Right hindlimb (tissue), 1 donor: Measurements from ENCODE around the gene TNFAIP2.

ENCODE experiments used
- DNase-seq: peaks from one replicate; pipeline ENCODE4 v3.0.0-alpha.2; 2018

Gene TNFAIP2

DNA sequence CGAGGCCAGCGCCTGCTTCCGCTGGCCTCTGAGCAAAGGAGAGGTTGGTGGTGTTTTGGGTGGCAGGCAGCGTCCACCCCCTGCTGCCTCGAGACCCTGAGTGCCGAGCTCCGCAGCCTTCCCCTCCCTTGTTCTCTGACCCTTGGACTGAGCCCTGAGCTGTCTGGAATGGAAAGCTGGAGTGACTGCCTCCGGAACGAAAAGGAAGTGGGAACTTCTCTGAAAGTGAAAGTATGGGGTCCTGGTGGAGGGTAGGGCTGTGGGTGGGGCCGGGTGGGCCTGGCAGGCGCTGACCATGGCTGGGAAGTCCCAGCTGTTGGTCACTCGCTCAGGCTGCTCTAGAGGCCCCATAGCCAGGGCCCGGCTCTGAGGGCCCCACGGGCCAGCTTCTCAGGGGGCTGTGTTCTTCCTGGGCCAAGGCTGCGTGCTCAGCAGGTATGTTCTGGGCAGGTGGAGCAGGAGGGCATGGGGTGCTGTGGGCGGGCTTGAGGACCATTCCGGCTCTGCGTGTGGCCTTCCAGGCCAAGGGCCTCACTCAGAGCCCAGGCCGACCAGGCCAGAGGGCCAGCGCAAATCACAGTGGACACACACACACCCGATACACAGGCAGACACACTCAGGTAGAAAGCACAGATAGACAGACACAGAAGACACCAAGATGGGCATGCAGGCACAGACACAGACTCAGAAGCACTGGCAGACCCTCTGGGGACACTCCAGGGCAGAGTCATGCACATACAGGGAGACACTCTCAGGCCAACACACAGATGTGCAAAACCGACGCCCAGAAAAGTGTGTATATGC, 28.7 kb upstream of the TNFAIP2 start, which contains the start of gene EXOC3L4:
Gene EXOC3L4, plus strand, starts transcription at position 320 of the 804 bp plus-strand sequence. CDS start 5,495 bp downstream, outside the sequence.
- no peak for DNase-seq

DNA sequence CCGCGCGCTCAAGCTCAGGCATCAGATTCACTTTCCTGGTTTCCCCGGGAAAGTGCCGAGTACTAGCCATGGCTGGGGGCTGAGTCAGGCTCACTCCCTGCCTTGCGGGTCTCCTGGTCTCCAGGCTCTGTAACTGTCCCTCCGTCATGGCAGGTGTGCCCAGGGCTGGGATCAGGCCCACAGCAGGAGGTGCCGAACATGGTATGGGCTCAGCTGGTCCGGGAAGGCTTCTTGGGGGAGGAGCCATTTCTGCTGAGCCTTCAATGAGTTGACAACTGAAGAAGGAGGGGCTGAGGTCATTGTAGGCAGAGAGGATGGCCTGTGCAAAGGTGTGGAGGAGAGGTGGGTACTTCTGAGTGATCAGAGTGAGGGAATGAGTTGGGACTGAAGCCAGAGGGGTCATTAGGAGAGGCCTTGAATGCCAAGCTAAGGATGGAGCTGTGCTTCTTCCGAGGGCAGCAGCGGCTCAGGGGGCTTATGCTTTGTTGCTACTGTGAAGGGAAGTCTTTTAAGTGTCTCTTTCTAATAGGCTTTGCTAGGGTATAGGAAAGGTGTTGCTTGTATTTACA, 28.0 kb upstream of the TNFAIP2 start:
- DNase-seq, result no peak

DNA sequence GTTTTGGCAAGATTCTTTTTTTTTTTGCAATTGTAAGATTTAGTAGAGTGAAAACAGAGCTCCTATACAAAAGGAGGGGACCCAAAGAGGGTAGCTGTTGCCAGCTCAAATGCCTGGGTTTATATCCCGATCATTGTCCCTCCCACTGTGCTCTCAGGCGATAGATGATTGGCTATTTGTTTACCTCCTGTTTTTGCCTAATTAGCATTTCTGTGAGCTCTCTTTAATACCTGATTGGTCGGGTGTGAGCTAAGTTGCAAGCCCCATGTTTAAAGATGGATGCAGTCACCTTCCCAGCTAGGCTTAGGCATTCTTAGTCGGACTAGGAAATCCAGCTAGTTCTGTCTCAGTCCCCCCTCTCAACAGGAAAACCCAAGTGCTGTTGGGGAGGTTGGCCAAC, 26.9 kb upstream of the TNFAIP2 start:
- no peak for DNase-seq

DNA sequence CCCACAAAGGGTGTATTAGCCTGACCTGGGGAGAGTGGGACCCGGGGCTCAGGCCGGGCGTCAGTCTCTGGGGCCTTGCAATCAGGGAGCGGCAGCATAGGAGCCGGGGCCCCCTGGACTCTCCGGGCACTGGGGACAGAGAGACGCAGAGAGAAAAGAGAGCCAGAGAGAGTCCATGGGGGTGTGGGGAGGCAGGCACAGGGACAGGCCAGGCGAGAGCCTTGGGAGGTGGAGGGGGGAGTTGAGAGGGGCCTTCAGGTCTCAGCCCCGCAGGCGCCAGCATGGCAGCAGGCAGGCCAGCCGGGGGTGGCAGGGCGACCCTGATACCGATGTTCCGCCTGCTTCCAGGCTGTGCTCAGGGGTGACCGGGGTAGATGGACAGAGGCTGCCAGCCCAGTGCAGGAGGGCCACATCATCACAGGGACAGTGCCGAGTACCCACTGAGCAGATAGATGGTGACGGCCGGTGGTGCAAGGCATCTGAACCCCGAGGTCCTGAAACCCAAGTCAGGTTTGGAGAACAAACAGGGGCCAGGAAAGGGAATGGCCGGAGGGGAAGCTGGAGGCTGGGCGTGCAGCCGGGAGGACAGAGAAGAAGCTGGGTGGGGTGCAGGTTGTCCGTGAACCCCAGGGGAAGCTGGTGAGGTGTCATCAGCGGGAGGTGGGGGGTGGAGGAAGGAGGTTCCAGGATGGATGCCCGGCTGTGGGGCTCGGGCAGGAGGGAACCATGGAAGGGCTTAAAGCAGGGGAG, 25.8 kb upstream of the TNFAIP2 start:
- no peak for DNase-seq

DNA sequence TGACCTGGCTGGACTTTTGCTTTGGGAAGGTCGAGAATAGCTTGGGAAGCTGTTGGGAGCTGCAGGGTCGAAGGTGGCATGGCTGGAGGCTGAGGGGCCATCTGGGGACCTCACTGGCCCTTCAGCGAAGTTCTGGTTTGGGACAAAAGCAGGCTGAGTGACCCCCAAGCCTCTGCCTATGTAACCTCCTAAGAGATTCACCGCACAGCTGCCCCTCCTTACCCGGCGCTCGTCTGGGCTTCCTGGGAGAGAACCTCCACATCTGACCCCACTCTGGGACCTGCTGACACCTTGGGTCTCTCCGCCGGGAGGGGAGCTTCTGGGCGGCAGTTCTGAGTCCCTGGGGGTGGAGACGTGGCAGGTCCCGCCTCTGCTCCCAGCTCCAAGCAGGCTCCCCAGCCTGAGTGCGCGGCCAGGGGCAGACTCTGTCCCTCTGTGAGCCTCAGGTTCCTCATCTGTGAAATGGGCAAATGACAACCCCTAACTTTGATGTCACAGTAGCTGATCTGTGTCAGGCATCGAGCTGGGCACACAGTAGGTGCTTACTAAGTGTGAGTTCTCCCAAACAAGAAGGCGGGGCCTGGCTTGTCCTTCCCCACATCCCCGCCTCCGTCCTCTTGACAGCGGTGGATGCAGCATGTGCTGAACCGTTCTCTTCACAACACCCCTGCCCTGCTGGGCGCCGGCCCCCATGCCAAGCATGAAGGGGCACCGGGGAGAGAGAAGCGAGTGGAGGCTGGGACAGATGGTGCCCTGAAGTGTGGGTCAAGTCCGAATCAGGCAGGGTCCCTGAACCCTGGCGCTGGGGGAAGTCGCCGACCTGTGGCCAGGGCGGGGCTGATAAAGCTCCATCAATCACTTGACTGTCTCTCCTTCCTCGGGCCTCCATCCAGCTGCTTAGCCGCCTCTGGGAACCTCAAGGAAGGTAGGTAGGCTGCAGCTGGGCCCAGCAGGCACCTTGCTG, 25.0 kb upstream of the TNFAIP2 start:
- no peak for DNase-seq

DNA sequence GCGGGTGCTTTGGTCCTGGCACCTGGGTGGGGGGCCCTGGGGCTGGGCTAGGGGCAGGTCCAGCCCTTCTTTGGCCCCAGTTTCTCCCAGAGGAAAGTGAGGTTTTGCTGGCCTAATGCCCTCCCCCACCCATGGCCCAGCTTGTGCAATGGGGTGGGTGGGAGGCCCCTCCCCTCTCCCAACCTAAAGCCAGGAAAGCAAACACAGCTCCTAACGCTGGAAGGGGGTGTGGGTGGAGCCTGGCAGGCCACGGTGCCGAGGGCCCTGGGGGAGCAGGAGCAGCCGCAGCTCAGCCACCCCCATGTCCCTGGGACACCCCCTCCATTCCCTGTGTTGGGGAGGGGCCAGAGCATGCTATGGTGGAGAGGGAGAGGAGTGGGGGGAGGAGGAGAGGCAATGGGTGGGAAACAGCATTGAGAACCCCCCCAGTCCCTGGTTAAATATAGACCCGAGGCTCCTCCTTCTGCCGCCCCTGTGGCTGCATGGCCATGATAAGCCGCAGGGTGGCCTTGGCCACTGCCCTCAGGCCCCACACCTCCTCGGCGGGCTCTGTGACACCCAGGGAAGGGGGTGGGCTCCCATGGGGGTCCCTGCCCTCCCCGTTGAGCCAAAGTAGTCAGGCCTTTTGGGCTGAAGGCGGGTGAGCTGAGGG, 24.1 kb upstream of the TNFAIP2 start:
- DNase-seq, result no peak

DNA sequence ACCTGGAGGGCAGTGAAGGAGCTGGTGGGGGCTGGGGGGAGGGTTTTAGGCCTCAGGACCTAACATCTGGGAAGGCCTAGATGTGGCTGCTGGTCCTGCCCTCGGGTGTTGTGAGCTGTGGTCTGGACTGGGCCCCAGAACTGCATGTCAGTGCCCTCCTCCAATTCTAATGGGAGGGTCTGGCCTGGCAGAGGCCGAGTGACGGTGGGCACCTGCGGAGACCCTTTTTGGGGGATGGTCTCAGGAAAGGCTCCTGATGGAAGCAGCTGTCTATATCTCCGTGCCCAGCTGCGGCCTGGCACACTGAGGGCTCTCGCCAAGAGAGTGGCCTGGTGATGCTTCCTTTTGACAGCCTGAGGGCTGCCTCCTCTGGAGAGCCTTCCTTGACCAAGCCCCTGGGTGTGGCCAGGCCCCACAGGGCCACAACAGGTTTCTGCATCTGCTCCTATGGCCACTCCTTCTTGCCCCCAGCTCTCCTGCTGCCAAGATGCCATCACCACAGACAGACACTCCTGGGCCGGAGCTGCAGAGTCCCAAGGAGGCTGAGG, 23.5 kb upstream of the TNFAIP2 start:
- DNase-seq, result no peak

DNA sequence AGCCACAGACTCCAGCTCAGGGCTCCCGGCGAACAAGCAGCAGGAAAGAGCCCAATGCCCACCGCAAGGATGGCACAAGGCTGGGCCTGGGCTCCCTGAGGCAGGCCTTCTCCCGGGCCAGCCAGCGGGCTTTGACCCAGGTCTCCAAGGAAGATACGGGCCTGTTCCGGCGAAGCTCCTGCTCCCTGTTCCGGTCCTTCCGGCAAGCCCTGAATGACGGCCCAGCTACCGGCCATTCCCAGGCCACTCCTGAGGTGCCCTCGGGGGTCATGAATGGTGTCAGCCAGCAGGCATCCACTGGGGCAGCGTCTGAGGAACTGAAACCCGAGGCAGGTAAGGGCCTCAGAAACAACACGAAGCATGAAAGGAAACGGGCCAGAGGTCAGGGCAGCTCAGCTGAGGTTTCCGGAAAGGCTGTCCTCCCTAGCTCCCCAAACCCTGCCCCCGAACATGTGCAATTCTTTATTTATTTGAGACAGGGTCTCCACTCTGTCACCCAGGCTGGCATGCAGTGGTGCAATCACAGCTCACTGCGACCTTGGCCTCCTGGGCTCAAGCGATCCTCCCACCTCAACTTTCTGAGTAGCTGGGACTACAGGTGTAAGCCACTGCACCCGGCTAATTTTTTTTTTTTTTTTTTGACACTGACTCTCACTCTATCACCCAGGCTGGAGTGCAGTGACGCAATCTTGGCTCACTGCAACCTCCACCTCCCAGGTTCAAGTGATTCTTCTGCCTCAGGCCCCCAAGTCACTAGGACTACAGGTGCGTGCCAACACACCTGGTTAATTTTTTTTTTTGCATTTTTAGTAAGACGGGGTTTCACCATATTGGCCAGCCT, 22.8 kb upstream of the TNFAIP2 start:
- no peak for DNase-seq

DNA sequence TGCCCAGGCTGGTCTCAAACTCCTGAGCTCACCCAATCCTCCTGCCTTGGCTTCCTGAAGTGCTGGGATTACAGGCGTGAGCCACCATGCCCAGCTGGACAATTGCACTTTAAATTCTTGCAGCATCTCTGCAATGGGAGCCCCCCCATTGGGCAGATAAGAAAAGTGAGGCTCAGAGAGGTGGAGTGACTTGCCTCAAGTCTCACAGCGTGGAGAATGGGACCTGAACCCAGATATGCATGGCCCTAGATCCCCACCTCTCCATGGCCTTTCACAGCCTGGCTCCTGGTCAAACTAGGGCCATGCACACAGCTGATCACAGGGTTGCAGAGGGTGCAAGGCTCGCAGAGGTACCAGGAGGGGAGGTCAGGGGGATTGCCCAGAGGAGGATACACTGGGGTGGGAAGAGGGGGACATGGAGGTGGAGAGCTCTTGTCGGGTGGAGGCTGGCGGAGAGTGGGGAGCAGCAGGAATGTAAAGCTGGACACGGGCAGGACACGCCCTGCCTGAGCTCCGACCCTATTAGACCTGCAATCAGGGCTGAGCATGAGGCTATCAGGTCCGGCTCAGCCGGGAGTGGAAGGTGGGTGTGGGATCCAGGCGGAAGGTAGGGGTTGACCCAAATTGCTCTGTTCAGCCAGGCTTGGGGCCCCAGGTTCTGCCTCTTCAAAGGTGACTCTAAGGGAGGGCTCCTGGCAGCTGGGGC, 21.9 kb upstream of the TNFAIP2 start:
- DNase-seq, result no peak

DNA sequence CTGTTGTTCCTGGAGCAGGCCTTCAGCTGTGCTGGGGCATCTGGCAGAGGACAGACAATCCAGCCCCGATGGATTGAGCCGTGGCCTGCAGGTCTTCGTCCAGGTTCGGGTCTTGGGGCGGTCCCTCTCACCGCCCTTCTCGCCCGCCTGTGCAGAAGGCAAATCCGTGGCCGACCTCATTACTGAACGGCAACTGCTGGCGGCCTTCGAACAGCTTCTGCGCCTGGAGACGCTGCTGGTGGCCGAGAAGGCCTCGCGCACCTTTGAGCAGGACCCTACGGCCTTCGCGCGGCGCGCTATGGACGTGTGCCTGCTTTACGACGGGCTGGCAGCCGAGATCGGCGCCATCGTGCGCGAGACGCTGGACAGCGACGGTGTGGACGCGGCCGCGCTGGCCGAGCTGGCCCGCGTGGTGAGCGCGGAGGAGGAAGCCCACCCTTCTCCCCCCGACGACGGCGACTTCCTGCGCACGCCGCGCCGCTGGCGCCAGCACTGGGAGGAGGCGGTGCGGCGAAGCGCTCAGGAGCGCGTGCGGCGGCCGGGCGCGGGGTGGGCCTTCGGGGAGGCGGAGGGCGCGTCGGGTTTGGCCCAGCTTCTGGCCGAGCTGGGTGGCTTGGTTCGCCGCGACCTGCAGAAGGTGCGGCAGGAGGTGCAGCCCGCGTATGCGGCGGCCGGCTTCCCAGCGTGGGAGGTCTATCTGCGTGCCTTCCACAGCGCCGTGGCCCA, 21.1 kb upstream of the TNFAIP2 start:
- DNase-seq, result no peak

DNA sequence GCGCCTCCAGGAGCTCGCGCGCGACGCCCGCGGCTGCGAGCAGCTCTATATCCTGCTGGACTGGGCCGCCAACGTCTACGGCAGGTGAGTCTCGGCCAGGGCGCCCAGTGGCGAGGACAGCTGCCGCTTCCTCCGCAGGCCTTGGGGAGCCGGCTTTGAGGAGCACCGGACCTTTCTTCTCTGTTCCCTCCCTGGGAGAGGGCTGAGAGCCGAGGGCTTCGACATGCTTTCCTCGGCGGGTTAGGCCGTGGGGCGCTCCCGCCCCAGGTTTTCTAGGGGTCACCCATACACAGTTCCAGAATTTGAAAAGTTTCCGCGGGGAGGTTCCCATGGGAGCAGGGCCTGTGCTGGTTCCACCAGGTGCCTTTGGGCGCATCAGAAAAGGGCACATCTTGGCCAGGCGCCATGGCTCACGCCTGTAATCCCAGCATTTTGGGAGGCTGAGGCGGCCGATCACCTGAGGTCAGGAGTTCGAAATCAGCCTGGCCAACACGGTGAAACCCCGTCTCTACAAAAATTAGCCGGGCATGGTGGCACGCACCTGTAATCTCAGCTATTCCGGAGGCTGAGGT, 20.5 kb upstream of the TNFAIP2 start:
- no peak for DNase-seq

DNA sequence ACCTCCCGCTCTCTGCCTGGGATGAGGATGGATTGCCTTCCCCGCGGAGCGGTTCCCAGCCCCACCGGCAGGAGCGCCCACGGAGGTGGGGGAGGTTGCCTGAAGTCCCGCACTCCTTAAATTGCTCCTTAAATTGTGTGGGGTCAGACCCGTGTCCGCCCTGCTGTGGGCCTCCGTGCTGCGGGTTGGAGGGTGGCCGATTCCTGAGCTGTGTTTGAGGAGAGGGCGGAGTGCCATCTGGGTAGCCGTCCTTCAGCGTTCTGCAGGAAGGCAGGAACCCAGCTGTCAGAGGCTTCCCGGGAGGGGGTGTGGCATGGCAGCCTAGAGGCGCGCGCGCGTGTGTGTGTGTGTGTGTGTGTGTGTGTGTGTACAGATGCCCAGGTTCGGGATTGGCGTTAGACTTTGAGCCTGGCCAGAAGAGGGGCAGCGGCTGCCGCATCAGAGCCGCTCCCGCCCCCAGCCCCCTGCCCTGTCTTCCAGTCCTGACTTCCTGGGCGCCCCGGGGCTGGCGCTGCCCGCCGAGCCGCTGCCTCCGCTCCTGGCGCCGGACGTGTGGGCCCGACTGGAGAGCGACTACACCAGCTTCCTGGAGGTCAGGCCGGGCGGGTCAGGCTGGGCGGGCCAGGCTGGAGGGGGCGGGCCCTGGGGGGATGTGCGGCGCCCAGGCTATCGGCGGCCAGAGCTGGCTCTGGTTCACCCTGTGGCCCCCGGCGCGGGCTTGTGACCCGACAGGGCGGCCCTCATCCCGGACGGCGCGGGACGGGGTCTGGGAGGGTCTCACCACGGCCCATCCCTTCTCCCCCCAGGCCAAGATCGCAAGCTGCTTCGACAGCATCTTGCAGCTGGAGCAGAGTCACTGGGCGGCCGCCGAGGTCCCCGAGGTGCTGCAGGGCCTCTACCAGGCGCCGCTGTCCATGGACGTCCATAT, 19.5 kb upstream of the TNFAIP2 start:
- DNase-seq, result peak; percentile 82

DNA sequence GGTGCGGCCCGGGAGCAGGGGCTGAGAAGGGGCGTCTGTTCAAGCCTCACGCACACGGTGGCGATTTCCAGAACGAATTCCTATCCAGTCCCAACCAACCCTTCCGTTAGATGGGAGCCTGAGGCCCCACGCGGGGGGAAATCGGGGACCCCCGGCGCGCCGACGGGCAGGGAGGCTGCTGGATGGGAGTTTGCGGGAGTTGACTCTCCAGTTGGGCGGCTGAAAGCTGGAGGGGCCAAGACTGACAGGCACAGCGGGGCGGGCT, 18.9 kb upstream of the TNFAIP2 start:
- DNase-seq, result no peak

DNA sequence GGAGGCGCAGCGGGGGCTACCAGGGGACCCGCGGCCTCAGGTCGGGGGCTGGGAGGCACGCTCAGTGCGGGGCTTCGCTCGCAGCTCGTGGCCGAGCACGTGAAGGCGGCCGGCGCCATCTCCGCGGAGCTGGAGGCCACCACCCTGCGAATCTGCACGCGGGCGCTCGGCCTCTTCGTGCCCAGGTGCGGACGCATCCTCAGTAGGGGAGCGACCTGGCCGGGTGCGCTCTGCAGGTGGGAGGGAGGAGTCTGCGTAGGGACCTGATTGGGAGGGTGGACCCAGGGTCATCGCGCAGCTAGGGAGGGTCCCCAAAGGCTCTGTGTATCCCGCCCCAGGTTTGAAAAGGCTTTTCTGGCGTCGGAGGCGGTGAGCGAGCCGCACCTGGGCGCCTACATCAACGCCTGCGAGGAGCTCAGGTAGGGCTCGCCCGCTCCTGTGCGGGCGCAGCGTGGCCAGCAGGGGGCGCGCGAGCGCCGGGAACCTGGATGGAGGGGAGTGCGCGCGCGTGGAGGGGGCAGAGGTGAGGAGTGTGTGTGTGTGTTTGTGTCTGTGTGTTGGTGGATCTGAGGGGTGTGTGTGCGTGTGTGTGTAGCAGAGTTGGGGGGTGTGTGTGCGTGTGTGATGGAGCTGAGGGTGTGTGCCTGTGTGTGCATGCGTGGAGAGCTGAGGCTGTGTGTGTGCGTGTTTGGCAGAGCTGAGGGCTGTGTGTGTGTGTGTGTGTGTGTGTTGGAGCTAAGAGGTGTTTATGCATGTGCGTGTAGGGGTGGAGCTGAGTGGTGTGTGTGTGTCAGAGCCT, 18.4 kb upstream of the TNFAIP2 start:
- DNase-seq, result peak; percentile 73

DNA sequence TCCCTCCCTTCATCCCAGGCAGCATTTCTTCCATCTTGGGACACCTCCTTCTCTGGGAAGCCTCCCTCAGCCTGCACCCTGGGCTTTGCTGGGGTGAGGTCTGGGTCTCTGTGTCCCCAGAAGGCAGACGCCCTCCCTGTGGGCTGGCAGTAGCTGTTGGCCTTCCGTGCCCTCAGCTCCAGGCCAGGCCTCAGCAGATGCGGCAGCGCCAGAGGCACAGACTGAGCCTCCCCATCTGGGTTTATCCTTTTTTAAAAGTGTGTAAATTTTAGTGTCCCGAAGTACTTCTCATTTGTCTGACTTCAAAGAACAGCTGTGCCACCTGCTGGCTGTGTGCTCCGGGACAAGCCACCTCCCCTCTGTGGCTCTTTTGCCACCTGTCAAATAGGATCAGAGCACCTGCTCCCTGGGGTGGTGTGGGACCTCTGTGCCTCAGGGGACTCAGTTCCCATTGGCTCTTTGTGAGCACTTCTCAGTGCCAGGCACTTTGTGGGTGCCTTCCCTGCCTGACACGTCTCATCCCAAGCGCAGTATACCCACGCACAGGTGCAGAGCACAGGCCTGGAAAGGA, 17.6 kb upstream of the TNFAIP2 start:
- DNase-seq, result no peak

DNA sequence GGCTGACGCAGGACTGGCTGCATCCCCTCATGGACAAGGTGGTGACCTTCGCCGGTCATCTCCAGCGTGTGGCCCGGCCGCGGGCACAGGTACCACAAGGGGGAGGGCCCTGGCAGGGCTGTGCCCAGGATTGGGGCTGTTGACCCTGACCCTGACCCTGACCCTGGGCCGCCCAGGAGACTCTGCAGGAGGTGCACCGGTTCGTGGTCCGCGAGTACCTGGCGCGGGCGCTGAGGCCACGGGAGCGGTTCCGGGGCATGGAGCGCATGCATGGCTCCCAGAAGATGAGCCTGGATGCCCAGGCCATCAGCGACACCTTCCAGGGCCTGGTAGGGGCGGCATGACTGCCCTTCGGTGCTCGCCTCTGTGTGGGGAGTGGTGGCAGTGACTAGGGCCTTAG, 15.8 kb upstream of the TNFAIP2 start:
- no peak for DNase-seq
